Type B pancreatic cell (in vitro differentiated cells): Measurements from ENCODE around the gene CACNA1S. TPM values are rescaled to one million over a fixed set of nuclear protein-coding genes. Genes with fewer than 3 reads are reported as not detected.

ENCODE experiments used
- DNase-seq: peaks from one replicate; pipeline ENCODE4 v3.0.0; 2021; ENCODE audit warnings: mixed read lengths; ENCODE audit not compliant: unreplicated experiment; ENCODE audit errors: extremely low spot score
- H3K27ac Mint-ChIP-seq: 2 replicates; pipeline ENCODE4 v1.8.0; 2021; ENCODE audit warnings: mild to moderate bottlenecking, mixed read lengths
- H3K27me3 Mint-ChIP-seq: 2 replicates; pipeline ENCODE4 v1.8.0; 2021; ENCODE audit warnings: mixed read lengths
- H3K36me3 Mint-ChIP-seq: 2 replicates; pipeline ENCODE4 v1.8.0; 2021; ENCODE audit warnings: mixed read lengths
- H3K4me1 Mint-ChIP-seq: one replicate; pipeline ENCODE4 v1.8.0; 2021; ENCODE audit warnings: mixed read lengths; ENCODE audit not compliant: unreplicated experiment
- H3K4me3 Mint-ChIP-seq: 2 replicates; pipeline ENCODE4 v1.8.0; 2021; ENCODE audit warnings: mild to moderate bottlenecking, mixed read lengths
- H3K9me3 Mint-ChIP-seq: 2 replicates; pipeline ENCODE4 v1.8.0; 2021; ENCODE audit warnings: mixed read lengths
- total RNA-seq: library from RNA; stranded (reverse); gene quantifications from 2 replicates; pipeline ENCODE4 v1.2.1, GENCODE V29; 2021; ENCODE audit warnings: low replicate concordance
- TF ChIP-seq, protein P1 (sequence below): fragments of 200-600 bp; sonication (generic); conservative IDR thresholded peaks from 2 replicates; pipeline ENCODE4 v1.5.0; 2021; ENCODE audit warnings: antibody characterized with exemption, mild to moderate bottlenecking

The CACNA1S gene
- total RNA-seq, 1 donor from 2014 or later, result 0.12 TPM

DNA sequence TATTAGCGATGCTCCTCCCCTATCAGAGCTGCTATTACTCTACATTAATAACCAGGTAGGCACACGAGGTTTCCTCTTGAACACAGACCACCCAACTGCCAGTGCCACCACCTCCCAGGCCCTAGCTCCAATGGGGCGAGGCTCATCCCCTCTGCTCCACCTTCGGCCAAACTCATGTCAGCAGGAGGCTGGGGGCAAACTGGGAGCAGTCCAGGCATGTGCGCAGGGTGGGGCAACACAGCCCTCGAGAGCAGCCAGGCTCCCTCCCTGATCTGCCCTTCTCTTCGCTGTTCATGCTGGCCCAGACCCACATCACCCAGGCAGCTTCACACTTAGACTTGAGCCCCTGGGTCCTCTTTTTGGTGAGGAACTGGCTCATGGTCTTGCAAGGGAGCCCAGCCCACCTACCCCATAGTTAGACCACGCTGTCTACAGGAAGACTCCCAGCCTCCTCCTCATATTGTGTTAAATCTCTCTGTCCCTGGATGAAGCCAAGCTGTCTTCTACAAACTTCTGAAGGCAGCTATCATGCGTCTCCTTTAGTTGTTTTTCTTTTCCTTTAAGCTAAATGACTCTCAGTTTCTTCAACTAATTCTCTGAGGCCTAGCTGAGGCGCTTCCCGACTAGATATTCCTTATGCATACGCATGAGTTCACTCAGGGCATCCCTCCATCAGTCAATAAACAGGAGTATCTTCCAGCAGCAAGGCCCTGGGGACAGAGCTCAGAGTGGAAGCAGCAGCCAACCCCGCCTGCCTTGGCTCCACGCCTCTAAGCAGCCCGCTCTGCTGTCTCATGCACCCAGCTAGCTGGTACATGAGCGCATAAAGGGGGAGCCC, 30.0 kb upstream of the CACNA1S start:
- Mint-ChIP-seq H3K4me1 (peaks cover 5% of the 10 kb centered on the region), H3K36me3 (peaks cover 31% of the 10 kb centered on the region), H3K4me3 (no peak overlapping the region), H3K9me3 (no peaks in the 10 kb centered on the region), H3K27ac (no peak overlapping the region), H3K27me3 (no peaks in the 10 kb centered on the region)
- no peak for DNase-seq
- TF ChIP-seq, protein P1, sequence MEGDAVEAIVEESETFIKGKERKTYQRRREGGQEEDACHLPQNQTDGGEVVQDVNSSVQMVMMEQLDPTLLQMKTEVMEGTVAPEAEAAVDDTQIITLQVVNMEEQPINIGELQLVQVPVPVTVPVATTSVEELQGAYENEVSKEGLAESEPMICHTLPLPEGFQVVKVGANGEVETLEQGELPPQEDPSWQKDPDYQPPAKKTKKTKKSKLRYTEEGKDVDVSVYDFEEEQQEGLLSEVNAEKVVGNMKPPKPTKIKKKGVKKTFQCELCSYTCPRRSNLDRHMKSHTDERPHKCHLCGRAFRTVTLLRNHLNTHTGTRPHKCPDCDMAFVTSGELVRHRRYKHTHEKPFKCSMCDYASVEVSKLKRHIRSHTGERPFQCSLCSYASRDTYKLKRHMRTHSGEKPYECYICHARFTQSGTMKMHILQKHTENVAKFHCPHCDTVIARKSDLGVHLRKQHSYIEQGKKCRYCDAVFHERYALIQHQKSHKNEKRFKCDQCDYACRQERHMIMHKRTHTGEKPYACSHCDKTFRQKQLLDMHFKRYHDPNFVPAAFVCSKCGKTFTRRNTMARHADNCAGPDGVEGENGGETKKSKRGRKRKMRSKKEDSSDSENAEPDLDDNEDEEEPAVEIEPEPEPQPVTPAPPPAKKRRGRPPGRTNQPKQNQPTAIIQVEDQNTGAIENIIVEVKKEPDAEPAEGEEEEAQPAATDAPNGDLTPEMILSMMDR, result no peak

DNA sequence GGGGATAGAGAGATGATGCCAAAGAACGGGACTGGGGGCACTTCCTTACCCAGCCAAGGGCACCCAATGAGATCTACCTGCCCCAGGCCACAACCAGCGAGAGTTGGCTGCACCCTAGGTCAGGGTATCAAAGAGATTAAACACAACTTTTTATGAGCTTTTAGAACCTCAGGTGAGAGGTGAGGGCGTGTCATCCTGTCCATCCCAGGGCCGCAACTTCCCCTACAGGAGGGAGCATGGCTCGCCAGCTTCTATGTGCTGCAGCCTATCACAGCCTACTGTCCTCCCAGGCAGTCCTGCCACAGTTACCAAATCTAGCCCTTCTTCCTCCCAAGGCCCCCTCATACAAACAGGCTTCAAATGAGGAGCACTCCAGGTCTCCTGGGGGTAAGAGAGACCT, 29.2 kb upstream of the CACNA1S start:
- Mint-ChIP-seq H3K36me3 (peaks cover 27% of the 10 kb centered on the region), H3K4me1 (peaks cover 5% of the 10 kb centered on the region), H3K9me3 (no peaks in the 10 kb centered on the region), H3K27me3 (no peaks in the 10 kb centered on the region), H3K27ac (no peak overlapping the region), H3K4me3 (no peak overlapping the region)
- TF ChIP-seq, protein P1, result no peak
- DNase-seq, result no peak

DNA sequence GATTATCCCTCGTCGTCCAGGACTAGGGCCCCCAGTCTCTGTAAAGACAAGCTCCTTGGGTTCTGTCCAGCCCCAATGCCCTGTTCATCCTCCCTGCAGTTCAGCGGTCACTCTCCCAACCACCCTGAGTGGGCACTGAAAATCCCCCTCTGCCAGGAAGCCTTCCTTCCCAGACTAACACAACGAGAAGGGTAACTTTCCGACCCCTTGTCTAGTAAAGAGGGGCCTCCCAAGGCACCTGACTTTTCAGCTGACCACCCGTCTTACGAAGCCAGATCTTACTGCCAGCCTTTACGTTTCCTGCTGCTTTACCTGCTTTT, 28.7 kb upstream of the CACNA1S start:
- DNase-seq, result no peak
- H3K27me3 Mint-ChIP-seq, result no peaks in the 10 kb centered on the region
- H3K4me3 Mint-ChIP-seq, result no peak overlapping the region
- H3K36me3 Mint-ChIP-seq, result peaks cover 23% of the 10 kb centered on the region
- no peak overlapping the region for H3K27ac Mint-ChIP-seq
- TF ChIP-seq, protein P1, result no peak
- H3K9me3 Mint-ChIP-seq, result no peaks in the 10 kb centered on the region
- H3K4me1 Mint-ChIP-seq, result peaks cover 5% of the 10 kb centered on the region

DNA sequence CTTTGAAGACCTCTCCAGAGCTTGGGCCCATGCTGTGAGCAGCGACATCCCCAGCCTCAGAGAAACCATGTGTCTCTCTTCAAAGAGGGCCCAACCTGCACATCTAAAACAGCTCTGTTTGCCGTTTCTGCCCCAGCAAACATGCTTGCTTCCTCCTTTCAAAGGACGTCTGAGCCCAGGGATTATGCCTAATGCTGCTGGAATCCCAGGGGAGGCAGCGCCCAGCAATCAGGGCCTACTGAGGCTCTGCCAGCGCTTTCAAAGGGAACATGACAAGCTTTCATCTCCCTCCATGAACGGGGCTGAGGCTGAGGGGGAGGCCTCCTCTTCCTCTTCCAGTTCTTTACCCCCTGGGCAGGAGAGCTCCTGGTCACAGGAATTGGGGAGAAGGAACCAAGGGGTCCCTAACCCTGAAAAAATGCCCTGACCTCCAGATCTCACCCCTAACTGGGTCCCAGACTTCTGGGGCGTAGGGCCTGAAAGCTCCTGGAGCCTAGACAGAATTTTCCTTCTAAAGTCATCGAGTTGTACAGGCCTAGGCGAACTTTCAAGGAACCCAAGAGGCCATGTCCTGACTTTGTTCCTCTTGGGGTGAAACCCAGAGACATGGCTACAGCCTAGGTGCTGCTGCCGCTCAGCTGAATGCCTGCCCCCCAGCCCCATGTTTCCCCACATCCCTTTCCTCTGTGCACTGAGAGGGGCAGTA, 28.2 kb upstream of the CACNA1S start:
- Mint-ChIP-seq H3K4me1 (peaks cover 5% of the 10 kb centered on the region), H3K27ac (no peak overlapping the region), H3K27me3 (no peaks in the 10 kb centered on the region), H3K9me3 (no peaks in the 10 kb centered on the region), H3K36me3 (peaks cover 27% of the 10 kb centered on the region), H3K4me3 (no peak overlapping the region)
- no peak for DNase-seq
- TF ChIP-seq, protein P1, result no peak

DNA sequence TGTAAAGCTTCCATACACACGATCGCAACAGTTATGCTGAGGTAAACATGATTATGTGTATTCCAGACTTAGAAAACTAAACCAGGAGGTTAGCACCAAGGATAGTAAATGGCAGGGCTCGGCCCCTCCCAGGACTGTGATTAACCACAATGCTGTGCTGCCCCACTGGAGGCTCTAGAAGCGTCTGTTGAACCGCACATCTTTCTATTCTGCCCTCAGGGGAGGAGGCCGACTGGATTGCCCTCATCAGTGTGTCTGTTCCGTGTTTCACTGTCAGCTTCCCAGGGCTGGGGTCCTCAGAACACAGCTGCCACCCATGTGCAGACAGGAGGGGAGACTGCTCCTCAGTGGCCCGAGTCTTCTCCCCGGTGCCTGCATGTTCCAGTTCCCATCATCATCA, 27.5 kb upstream of the CACNA1S start:
- no peak overlapping the region for H3K4me3 Mint-ChIP-seq
- no peaks in the 10 kb centered on the region for H3K27me3 Mint-ChIP-seq
- DNase-seq, result no peak
- H3K4me1 Mint-ChIP-seq, result peaks cover 5% of the 10 kb centered on the region
- TF ChIP-seq, protein P1, result no peak
- no peaks in the 10 kb centered on the region for H3K9me3 Mint-ChIP-seq
- no peak overlapping the region for H3K27ac Mint-ChIP-seq
- peaks cover 30% of the 10 kb centered on the region for H3K36me3 Mint-ChIP-seq
